ENCODE data around the gene DYSF.

DYSF gene

GRCh38 chr2:71697106-71698004, 244.0 kb downstream of the DYSF start:
- DNase-seq, result no peak

- DNase-seq, result no peak
Measured at GRCh38 chr2:71699428-71699827, 246.1 kb downstream of the DYSF start.

- no peak for DNase-seq
Measured at GRCh38 chr2:71700041-71700657, 246.8 kb downstream of the DYSF start.

- no peak for DNase-seq
Measured at GRCh38 chr2:71700658-71701397, 247.5 kb downstream of the DYSF start.

GRCh38 chr2:71702071-71702970, 249.0 kb downstream of the DYSF start:
- DNase-seq, result no peak

- DNase-seq, result no peak
Measured at GRCh38 chr2:71702971-71703898, 249.9 kb downstream of the DYSF start.

- DNase-seq, result no peak
Measured at GRCh38 chr2:71704131-71704561, 250.8 kb downstream of the DYSF start.

GRCh38 chr2:71704688-71705087, 251.3 kb downstream of the DYSF start:
- DNase-seq, result no peak

- DNase-seq, result no peak
Measured at GRCh38 chr2:71705171-71705960, 252.0 kb downstream of the DYSF start.

GRCh38 chr2:71706121-71706520, 252.8 kb downstream of the DYSF start:
- no peak for DNase-seq

GRCh38 chr2:71706836-71707235, 253.5 kb downstream of the DYSF start:
- no peak for DNase-seq

GRCh38 chr2:71710367-71711132, 257.2 kb downstream of the DYSF start:
- DNase-seq, result no peak

- no peak for DNase-seq
Measured at GRCh38 chr2:71711133-71711855, 257.9 kb downstream of the DYSF start.

- DNase-seq, result no peak
Measured at GRCh38 chr2:71712158-71712818, 258.9 kb downstream of the DYSF start.

GRCh38 chr2:71713581-71714580, 260.5 kb downstream of the DYSF start:
- no peak for DNase-seq

- no peak for DNase-seq
Measured at GRCh38 chr2:71714601-71715240, 261.4 kb downstream of the DYSF start.

Data from NK-92 treated with Interleukin-12 subunit alpha and Interleukin-12 subunit beta, amount 100 ng/mL, for 24 hours (cell line).